Body of pancreas (tissue), 4 donors: ENCODE measurements around the gene GJB3.

ENCODE experiments used
- CTCF ChIP-seq, 7 experiments: fragments of 450-650 bp in 4 of 7; fragments of 200-600 bp in 3 of 7; sonication (generic) in 3 of 7; IDR thresholded peaks; one replicate each; pipeline ENCODE4 v1.5.1; 2016 to 2019; ENCODE audit warnings: antibody characterized with exemption in 7 of 7
- POLR2A ChIP-seq, 3 donors: fragments of 450-650 bp; IDR thresholded peaks; one replicate each; pipeline ENCODE4 v1.6.1; 2016; ENCODE audit warnings: antibody characterized with exemption in 3 of 3, mild to moderate bottlenecking in 2 of 3

DNA sequence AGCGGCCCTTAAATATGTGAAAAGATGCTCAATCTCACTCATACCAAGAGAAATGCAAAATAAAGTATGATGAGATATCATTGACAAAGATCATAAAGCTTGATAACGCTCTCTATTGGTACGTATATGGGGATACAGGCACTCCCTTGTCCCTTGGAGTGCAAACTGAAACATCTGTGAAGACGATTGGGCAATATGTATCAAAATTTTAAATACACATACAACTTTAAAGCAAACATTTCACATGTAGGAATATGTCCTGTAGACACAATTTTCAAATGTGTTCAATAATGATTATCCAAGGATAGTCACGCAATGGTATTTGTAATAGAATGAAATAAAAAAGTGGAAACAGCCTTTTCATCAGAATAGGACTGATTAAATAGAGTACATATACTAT is 2.0 kb upstream of the GJB3 start:
- TF ChIP-seq CTCF (IDR thresholded peaks at IDR 0.05) (no peak), POLR2A (IDR thresholded peaks at IDR 0.05) (no peak)
